ENCODE results near the gene UNC45B.

Gene UNC45B

GRCh38 chr17:35116845-35117244, 30.8 kb upstream of the UNC45B start:
- ChIA-PET POLR2A (no interaction called here), CTCF (interaction anchor here (1.1 to 11.0 kb wide), 4 partner anchors 11 to 118 kb away, joined by 3 to 156 read pairs (median 14); no protein-coding TSS in a partner anchor)
- no peak for DNase-seq
- H3K9me3 ChIP-seq (ENCODE audit: control extremely low read depth in 1 of 5, control insufficient read depth in 4 of 5, insufficient read depth in 2 of 5, low read depth in 1 of 5, low read length in 4 of 5): no peaks in the 10 kb centered on the region
- 97% methylated on average over 9 of the region's 12 CpGs for WGBS (ENCODE audit: insufficient coverage)
- no peaks in the 10 kb centered on the region for H3K27me3 ChIP-seq (replicated peaks in 2 of 5; ENCODE audit: control insufficient read depth in 4 of 5, insufficient read depth in 5 of 5, low read length in 4 of 5)
- H3K27ac ChIP-seq (ENCODE audit: insufficient read depth in 1 of 2, low read depth in 1 of 2, low read length in 2 of 2, poor library complexity in 1 of 2, severe bottlenecking in 2 of 2): no peak overlapping the region
- H3K4me3 ChIP-seq (ENCODE audit: control insufficient read depth in 1 of 7, extremely low read depth in 1 of 7, insufficient read depth in 4 of 7, low read depth in 2 of 7, low read length in 6 of 7): no peak overlapping the region
- H3K4me1 ChIP-seq (ENCODE audit: control extremely low read depth in 1 of 4, control insufficient read depth in 4 of 4, insufficient read depth in 4 of 4, low read length in 3 of 4): peaks cover 0 to 19% (median 16%) of the 10 kb centered on the region in 4 experiments
- peaks cover 5 to 21% (median 11%) of the 10 kb centered on the region in 4 experiments for H3K36me3 ChIP-seq (ENCODE audit: control insufficient read depth in 4 of 4, insufficient read depth in 4 of 4, low read length in 3 of 4)

- Histone ChIP-seq H3K9me3 (ENCODE audit: control extremely low read depth in 1 of 5, control insufficient read depth in 4 of 5, insufficient read depth in 2 of 5, low read depth in 1 of 5, low read length in 4 of 5) (no peaks in the 10 kb centered on the region), H3K36me3 (ENCODE audit: control insufficient read depth in 4 of 4, insufficient read depth in 4 of 4, low read length in 3 of 4) (peaks cover 3 to 16% (median 11%) of the 10 kb centered on the region in 4 experiments), H3K4me1 (ENCODE audit: control extremely low read depth in 1 of 4, control insufficient read depth in 4 of 4, insufficient read depth in 4 of 4, low read length in 3 of 4) (peaks cover 0 to 19% (median 16%) of the 10 kb centered on the region in 4 experiments), H3K4me3 (ENCODE audit: control insufficient read depth in 1 of 7, extremely low read depth in 1 of 7, insufficient read depth in 4 of 7, low read depth in 2 of 7, low read length in 6 of 7) (peak overlapping the region in 2 of 7 experiments; percentile 87 to 94), H3K27me3 (replicated peaks in 2 of 5; ENCODE audit: control insufficient read depth in 4 of 5, insufficient read depth in 5 of 5, low read length in 4 of 5) (no peaks in the 10 kb centered on the region), H3K27ac (ENCODE audit: insufficient read depth in 1 of 2, low read depth in 1 of 2, low read length in 2 of 2, poor library complexity in 1 of 2, severe bottlenecking in 2 of 2) (no peak overlapping the region)
- ChIA-PET POLR2A (interaction anchor here (1.0 kb wide), 1 partner anchor 30 kb away, joined by 3 read pairs; no protein-coding TSS in a partner anchor), CTCF (interaction anchor here (0.7 to 11.0 kb wide), 11 partner anchors 9 to 128 kb away, joined by 3 to 156 read pairs (median 4); no protein-coding TSS in a partner anchor)
- DNase-seq: peak; percentile 19 to 47 (median 41)
Measured at GRCh38 chr17:35117984-35118383, 29.6 kb upstream of the UNC45B start.

DNA sequence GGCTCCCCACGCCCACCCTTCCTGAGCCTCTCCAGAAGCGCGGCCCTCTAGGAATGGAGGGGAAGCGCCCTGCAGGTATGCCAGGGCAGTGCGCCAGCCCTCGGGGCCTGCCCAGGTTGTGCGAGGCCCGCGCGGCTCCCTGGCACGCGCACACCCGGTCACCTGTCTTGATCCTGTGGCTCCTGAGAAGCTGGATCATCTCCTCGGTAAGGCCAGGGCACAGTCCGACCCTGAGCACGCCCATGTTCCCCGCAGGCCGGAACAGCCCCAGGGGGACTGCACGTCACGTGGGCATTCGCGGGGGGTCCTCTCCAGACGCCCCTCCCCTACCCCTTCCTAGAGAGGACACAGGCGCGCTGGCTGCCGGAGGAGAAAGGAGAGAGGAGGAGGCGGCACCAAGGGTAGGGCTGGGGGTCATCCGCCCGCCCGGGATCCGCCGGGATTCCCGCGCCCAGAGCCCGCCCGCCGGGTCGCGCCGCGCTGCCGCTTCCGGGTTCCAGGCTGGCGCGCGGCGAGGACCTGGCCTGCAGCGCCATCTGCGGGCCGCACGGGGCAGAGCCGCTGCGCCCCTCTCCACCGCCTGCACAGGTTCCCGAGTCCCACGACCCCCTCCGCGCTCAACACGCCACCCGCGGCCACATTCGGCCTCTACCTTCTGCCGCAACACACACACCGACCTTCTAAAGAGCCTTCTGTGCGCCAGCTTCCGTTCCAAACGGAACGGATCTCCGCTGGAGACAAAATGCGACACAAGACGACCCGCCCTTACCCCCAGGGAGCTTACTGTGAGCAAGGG, 28.0 kb upstream of the UNC45B start, which contains the start of gene RAD51D:
Gene RAD51D, minus strand, starts transcription at position 491 of the 796 bp plus-strand sequence. Its CDS starts 247 bp downstream, at position 244.
- WGBS (ENCODE audit: insufficient coverage): 0% methylated on average over 61 of the region's 72 CpGs
- peak; percentile 87 to 95 (median 94) for DNase-seq

GRCh38 chr17:35121315-35121714, 26.3 kb upstream of the UNC45B start, which contains the start of gene FNDC8:
Gene FNDC8, plus strand, starts transcription at chr17:35121615. Its CDS starts 79 bp downstream, at chr17:35121694.
- ChIA-PET CTCF (interaction anchor here (0.8 to 11.0 kb wide), 6 partner anchors 16 to 758 kb away, joined by 3 to 156 read pairs (median 4); no protein-coding TSS in a partner anchor), POLR2A (no interaction called here)
- peaks cover 0 to 19% (median 16%) of the 10 kb centered on the region in 4 experiments for H3K4me1 ChIP-seq (ENCODE audit: control extremely low read depth in 1 of 4, control insufficient read depth in 4 of 4, insufficient read depth in 4 of 4, low read length in 3 of 4)
- no peak for DNase-seq
- WGBS (ENCODE audit: insufficient coverage): no CpG with 5 or more reads among the region's 3 CpGs
- H3K9me3 ChIP-seq (ENCODE audit: control extremely low read depth in 1 of 5, control insufficient read depth in 4 of 5, insufficient read depth in 2 of 5, low read depth in 1 of 5, low read length in 4 of 5): no peaks in the 10 kb centered on the region
- no peak within 1 kb of the TSS for H3K27ac ChIP-seq (ENCODE audit: insufficient read depth in 1 of 2, low read depth in 1 of 2, low read length in 2 of 2, poor library complexity in 1 of 2, severe bottlenecking in 2 of 2)
- peaks cover 0 to 8% (median 5%) of the 10 kb centered on the region in 4 experiments for H3K36me3 ChIP-seq (ENCODE audit: control insufficient read depth in 4 of 4, insufficient read depth in 4 of 4, low read length in 3 of 4)
- no peaks in the 10 kb centered on the region for H3K27me3 ChIP-seq (replicated peaks in 2 of 5; ENCODE audit: control insufficient read depth in 4 of 5, insufficient read depth in 5 of 5, low read length in 4 of 5)
- no peak within 1 kb of the TSS for H3K4me3 ChIP-seq (ENCODE audit: control insufficient read depth in 1 of 7, extremely low read depth in 1 of 7, insufficient read depth in 4 of 7, low read depth in 2 of 7, low read length in 6 of 7)

More for the DNA sequence above, 28.0 kb upstream of the UNC45B start, which contains the start of gene RAD51D:
- ChIA-PET POLR2A (interaction anchor here (0.9 to 1.4 kb wide), 3 partner anchors 91 to 137 kb away, joined by 3 to 4 read pairs (median 3); no protein-coding TSS in a partner anchor), CTCF (interaction anchor here (0.8 to 11.0 kb wide), 26 partner anchors 8 to 138 kb away, joined by 3 to 156 read pairs (median 4); partner anchors contain the start of genes NLE1 and RFFL)
- H3K27me3 ChIP-seq (replicated peaks in 2 of 5; ENCODE audit: control insufficient read depth in 4 of 5, insufficient read depth in 5 of 5, low read length in 4 of 5): no peaks in the 10 kb centered on the region
- no peaks in the 10 kb centered on the region for H3K9me3 ChIP-seq (ENCODE audit: control extremely low read depth in 1 of 5, control insufficient read depth in 4 of 5, insufficient read depth in 2 of 5, low read depth in 1 of 5, low read length in 4 of 5)
- H3K4me3 ChIP-seq (ENCODE audit: control insufficient read depth in 1 of 7, extremely low read depth in 1 of 7, insufficient read depth in 4 of 7, low read depth in 2 of 7, low read length in 6 of 7): peak within 1 kb of the TSS; percentile 78 to 94 (median 87)
- H3K4me1 ChIP-seq (ENCODE audit: control extremely low read depth in 1 of 4, control insufficient read depth in 4 of 4, insufficient read depth in 4 of 4, low read length in 3 of 4): peaks cover 0 to 19% (median 16%) of the 10 kb centered on the region in 4 experiments
- peak within 1 kb of the TSS; percentile 46 to 79 for H3K27ac ChIP-seq (ENCODE audit: insufficient read depth in 1 of 2, low read depth in 1 of 2, low read length in 2 of 2, poor library complexity in 1 of 2, severe bottlenecking in 2 of 2)
- H3K36me3 ChIP-seq (ENCODE audit: control insufficient read depth in 4 of 4, insufficient read depth in 4 of 4, low read length in 3 of 4): peaks cover 2 to 15% (median 9%) of the 10 kb centered on the region in 4 experiments

- Histone ChIP-seq H3K27ac (ENCODE audit: insufficient read depth in 1 of 2, low read depth in 1 of 2, low read length in 2 of 2, poor library complexity in 1 of 2, severe bottlenecking in 2 of 2) (no peak overlapping the region), H3K4me1 (ENCODE audit: control extremely low read depth in 1 of 4, control insufficient read depth in 4 of 4, insufficient read depth in 4 of 4, low read length in 3 of 4) (peaks cover 0 to 14% (median 5%) of the 10 kb centered on the region in 4 experiments), H3K36me3 (ENCODE audit: control insufficient read depth in 4 of 4, insufficient read depth in 4 of 4, low read length in 3 of 4) (peaks cover 6 to 31% (median 21%) of the 10 kb centered on the region in 4 experiments), H3K4me3 (ENCODE audit: control insufficient read depth in 1 of 7, extremely low read depth in 1 of 7, insufficient read depth in 4 of 7, low read depth in 2 of 7, low read length in 6 of 7) (no peak overlapping the region), H3K27me3 (replicated peaks in 2 of 5; ENCODE audit: control insufficient read depth in 4 of 5, insufficient read depth in 5 of 5, low read length in 4 of 5) (no peaks in the 10 kb centered on the region), H3K9me3 (ENCODE audit: control extremely low read depth in 1 of 5, control insufficient read depth in 4 of 5, insufficient read depth in 2 of 5, low read depth in 1 of 5, low read length in 4 of 5) (no peaks in the 10 kb centered on the region)
- POLR2A ChIA-PET: no interaction called here
- CTCF ChIA-PET: interaction anchor here (1.0 to 2.1 kb wide), 5 partner anchors 9 to 129 kb away, joined by 3 to 5 read pairs (median 4); partner anchors contain the start of gene RAD51D
- 97% methylated on average over 4 of the region's 11 CpGs for WGBS (ENCODE audit: insufficient coverage)
- DNase-seq: no peak
Measured at GRCh38 chr17:35127751-35128514, 19.7 kb upstream of the UNC45B start.

GRCh38 chr17:35129154-35129972, 18.3 kb upstream of the UNC45B start:
- H3K36me3 ChIP-seq (ENCODE audit: control insufficient read depth in 4 of 4, insufficient read depth in 4 of 4, low read length in 3 of 4): peaks cover 8 to 45% (median 35%) of the 10 kb centered on the region in 4 experiments
- H3K4me3 ChIP-seq (ENCODE audit: control insufficient read depth in 1 of 7, extremely low read depth in 1 of 7, insufficient read depth in 4 of 7, low read depth in 2 of 7, low read length in 6 of 7): no peak overlapping the region
- no peak overlapping the region for H3K27ac ChIP-seq (ENCODE audit: insufficient read depth in 1 of 2, low read depth in 1 of 2, low read length in 2 of 2, poor library complexity in 1 of 2, severe bottlenecking in 2 of 2)
- H3K27me3 ChIP-seq (replicated peaks in 2 of 5; ENCODE audit: control insufficient read depth in 4 of 5, insufficient read depth in 5 of 5, low read length in 4 of 5): no peaks in the 10 kb centered on the region
- peaks cover 0 to 14% (median 5%) of the 10 kb centered on the region in 4 experiments for H3K4me1 ChIP-seq (ENCODE audit: control extremely low read depth in 1 of 4, control insufficient read depth in 4 of 4, insufficient read depth in 4 of 4, low read length in 3 of 4)
- CTCF ChIA-PET: interaction anchor here (0.8 to 1.8 kb wide), 5 partner anchors 10 to 19 kb away, joined by 3 to 6 read pairs (median 4); partner anchors contain the start of genes NLE1 and RAD51D
- no peaks in the 10 kb centered on the region for H3K9me3 ChIP-seq (ENCODE audit: control extremely low read depth in 1 of 5, control insufficient read depth in 4 of 5, insufficient read depth in 2 of 5, low read depth in 1 of 5, low read length in 4 of 5)
- POLR2A ChIA-PET: interaction anchor here (0.5 kb wide), 1 partner anchor 1833 kb away, joined by 6 read pairs; no protein-coding TSS in a partner anchor
- DNase-seq: no peak
- 95% methylated on average over 10 of the region's 11 CpGs for WGBS (ENCODE audit: insufficient coverage)

All from common myeloid progenitor, CD34-positive (primary cell).